Measurements from ENCODE around the gene MIA. TPM values are rescaled to one million over a fixed set of nuclear protein-coding genes. Genes with fewer than 3 reads are reported as not detected.
A peak's percentile ranks its signal among the peaks of the same experiment; 100 is the strongest.

Gene MIA
- total and polyA plus RNA-seq, 8 donors, result 0.89 to 6.7 (median 3.6) TPM; not detected in 1

DNA sequence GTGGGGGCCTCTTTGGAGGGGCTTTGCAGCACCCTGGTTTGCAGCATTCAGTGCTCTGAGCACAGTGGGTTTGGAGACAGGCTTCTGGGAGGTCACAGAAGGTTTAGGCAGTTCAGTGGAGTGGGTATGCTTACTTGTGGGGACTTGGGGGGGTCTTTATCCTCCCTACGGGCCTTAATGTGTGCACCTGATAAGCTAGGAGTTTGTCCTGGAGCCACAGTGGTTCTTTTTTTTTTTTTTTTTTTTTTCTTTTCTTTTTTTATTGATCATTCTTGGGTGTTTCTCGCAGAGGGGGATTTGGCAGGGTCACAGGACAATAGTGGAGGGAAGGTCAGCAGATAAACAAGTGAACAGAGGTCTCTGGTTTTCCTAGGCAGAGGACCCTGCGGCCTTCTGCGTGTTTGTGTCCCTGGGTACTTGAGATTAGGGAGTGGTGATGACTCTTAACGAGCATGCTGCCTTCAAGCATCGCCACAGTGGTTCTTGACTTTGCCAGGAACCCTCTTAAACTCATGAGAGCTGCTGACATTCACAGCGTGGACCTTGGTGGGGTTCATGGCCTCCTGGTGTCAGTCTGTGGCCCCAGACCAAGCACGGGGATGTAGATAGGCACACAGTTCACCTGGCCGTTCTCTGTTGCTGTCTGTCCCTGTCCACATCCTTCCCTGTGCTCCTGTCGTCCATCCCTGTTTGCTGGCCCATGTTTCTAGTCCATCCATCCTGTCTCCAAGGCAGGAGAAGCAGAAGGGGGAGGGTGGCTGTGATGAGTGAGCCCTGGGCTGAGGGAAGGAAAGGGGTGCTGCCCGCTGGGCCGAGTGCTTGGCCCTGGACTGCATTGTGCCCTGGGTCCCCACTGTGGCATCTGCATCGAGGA lies 26.3 kb downstream of the MIA start:
- H3K4me3 ChIP-seq, result peak overlapping the region; percentile 8 to 96
- intact Hi-C loops (cut with DNase I), result no loop called here
- H3K27ac ChIP-seq, result peak overlapping the region; percentile 69 to 91
- no peaks in the 10 kb centered on the region for H3K27me3 ChIP-seq
- ATAC-seq, result peak; percentile 1
- peaks cover 0 to 56% of the 10 kb centered on the region in 2 donors for H3K36me3 ChIP-seq
- no peaks in the 10 kb centered on the region for H3K9me3 ChIP-seq
- H3K4me1 ChIP-seq, result peaks cover 64 to 77% of the 10 kb centered on the region in 2 donors
- TF ChIP-seq, protein P1, sequence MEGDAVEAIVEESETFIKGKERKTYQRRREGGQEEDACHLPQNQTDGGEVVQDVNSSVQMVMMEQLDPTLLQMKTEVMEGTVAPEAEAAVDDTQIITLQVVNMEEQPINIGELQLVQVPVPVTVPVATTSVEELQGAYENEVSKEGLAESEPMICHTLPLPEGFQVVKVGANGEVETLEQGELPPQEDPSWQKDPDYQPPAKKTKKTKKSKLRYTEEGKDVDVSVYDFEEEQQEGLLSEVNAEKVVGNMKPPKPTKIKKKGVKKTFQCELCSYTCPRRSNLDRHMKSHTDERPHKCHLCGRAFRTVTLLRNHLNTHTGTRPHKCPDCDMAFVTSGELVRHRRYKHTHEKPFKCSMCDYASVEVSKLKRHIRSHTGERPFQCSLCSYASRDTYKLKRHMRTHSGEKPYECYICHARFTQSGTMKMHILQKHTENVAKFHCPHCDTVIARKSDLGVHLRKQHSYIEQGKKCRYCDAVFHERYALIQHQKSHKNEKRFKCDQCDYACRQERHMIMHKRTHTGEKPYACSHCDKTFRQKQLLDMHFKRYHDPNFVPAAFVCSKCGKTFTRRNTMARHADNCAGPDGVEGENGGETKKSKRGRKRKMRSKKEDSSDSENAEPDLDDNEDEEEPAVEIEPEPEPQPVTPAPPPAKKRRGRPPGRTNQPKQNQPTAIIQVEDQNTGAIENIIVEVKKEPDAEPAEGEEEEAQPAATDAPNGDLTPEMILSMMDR (IDR thresholded peaks at IDR 0.05), result no peak
- peak in 1 of 4 donors; percentile 62 for DNase-seq

DNA sequence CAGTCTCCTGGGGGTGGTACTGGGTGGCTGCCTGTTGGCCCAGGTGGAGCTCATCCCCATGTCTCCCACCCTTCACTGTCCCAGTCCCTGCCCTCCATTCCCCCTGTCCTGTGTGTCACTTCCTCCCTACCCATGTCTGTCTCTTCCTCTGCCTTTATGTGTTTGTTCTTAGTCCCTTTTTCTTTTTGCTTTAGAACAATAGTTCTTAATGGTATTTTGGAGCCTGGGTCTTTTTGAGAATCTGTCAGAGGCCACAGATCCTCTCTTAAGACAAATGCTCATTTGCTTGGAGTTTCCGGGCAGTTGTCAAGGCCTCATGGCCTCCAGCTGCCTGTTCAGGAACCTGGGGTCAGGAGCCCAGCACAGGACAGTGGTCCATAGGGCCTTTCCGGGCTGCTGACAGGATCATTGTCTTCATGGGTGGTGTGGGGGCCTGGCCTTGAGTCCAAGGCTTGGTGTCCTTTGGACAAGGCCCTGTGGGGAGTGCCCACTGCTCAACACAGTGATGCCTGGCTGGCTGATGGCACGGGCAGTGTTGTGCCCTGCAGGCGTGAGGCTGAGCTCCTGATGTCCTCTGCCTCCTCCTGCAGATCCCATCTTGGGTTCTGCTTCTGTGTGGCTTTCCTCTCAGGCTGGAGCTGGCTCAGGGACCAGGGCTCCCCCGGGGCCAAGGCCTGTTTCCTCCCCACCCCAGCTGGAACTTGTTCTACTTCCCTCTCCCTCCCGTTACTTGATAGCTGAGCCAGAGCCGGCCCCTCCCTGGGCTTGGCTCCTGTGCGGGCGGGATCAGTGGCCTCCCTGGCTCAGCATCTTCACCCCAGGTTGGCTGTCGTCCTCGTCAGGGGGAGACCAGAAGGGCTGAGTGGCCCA lies 27.2 kb downstream of the MIA start:
- peaks cover 65 to 83% of the 10 kb centered on the region in 2 donors for H3K4me1 ChIP-seq
- peak overlapping the region; percentile 69 to 91 for H3K27ac ChIP-seq
- DNase-seq (peak in 2 of 4 donors; percentile 68 to 88), ATAC-seq (peak; percentile 8)
- no peaks in the 10 kb centered on the region for H3K9me3 ChIP-seq
- TF ChIP-seq, protein P1 (IDR thresholded peaks at IDR 0.05), result no peak
- peaks cover 0 to 65% of the 10 kb centered on the region in 2 donors for H3K36me3 ChIP-seq
- H3K27me3 ChIP-seq, result no peaks in the 10 kb centered on the region
- peak overlapping the region; percentile 3 to 96 for H3K4me3 ChIP-seq
- intact Hi-C loops (cut with DNase I), result no loop called here

DNA sequence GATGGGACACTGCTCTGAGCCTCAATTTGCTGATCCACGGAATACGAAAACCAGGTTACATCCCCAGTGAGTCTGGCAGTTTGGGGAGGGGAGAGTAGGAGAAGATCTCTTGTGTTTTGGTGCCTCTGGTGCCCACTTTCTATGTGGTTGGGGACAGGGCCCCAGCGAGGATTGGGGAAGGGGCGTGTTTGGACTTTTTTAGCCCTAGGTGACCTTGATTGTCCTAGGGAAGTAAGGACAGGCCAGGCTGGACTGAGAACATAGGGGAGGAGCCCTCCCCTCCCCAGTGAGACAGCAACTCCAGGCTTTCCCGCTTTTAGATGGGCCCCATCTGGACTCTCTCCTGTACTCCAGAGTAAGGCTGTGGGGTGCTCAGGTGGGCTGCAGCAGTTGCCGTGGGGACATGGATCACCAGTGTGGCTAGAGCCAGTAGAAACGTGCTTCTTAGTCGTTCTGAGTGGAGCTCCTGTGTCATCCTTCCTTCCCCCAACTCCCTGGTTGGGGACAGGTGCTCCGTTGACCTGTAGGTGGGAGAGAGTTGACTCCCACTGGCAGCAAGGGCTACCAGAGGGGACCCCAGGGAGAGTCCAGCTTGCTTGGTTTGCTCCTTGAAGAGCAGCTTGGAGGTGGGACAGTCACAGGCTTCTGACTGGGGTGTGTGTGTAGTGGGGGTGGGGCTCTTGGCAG lies 28.0 kb downstream of the MIA start:
- Histone ChIP-seq H3K9me3 (no peaks in the 10 kb centered on the region), H3K36me3 (peaks cover 0 to 73% of the 10 kb centered on the region in 2 donors), H3K4me3 (peak overlapping the region in 1 of 2 donors; percentile 96), H3K27me3 (no peaks in the 10 kb centered on the region), H3K4me1 (peaks cover 65 to 85% of the 10 kb centered on the region in 2 donors), H3K27ac (peak overlapping the region; percentile 69 to 91)
- intact Hi-C loops (cut with DNase I), result no loop called here
- ATAC-seq (no peak), DNase-seq (no peak)
- TF ChIP-seq, protein P1 (IDR thresholded peaks at IDR 0.05), result no peak

DNA sequence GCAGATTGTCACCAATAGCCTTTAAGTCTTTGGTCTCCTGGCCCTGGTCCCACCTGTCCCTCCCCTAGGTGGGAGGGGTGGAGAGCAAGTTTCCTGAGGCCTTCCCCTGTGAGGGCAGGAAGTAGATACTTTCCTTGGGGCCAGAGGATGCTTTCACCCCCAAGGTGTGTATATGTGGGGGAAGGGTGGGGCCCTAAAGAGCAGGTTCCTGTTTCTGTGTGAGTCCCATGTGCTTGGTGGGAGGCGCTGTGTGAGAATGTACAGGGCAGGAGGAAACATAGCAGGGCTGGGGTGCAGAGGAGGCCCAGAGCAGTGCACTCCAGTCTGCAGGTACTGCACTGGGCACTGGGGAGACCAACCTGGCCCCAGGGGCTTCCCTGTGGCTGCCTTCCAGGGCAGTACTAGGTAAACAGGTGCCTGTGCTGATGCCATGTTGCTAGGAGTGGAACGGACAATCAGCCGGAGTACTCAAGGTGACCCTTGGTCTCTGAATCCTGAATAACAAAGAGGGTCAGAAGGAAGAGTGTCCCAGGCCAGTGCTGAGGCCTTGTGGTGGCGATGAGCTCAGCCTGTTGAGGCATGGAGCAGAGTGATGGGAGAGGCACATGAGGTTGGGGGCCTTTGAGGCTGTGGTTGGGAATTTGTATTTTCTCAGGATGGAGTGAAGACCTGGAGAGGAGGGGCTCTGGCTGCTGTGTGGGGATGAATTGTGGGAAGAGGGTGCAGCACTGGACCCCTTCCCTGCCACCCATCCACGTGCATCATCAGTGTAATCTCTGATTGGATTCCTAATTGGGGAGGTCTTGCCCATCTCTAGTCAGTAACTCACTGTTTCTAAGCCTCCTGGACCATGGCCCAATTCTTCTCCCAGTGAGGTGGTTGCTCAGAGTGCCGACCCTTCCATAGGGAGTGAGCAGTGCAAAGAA lies 28.8 kb downstream of the MIA start:
- ATAC-seq (peak; percentile 26), DNase-seq (peak in 2 of 4 donors; percentile 48 to 79)
- Histone ChIP-seq H3K27ac (peak overlapping the region; percentile 69 to 91), H3K4me1 (peaks cover 65 to 93% of the 10 kb centered on the region in 2 donors), H3K9me3 (no peaks in the 10 kb centered on the region), H3K4me3 (peak overlapping the region in 1 of 2 donors; percentile 96), H3K36me3 (peaks cover 0 to 81% of the 10 kb centered on the region in 2 donors), H3K27me3 (no peaks in the 10 kb centered on the region)
- TF ChIP-seq, protein P1 (IDR thresholded peaks at IDR 0.05), result no peak
- intact Hi-C loops (cut with DNase I), result no loop called here
